HG03442 (cell line): ENCODE data around the gene SHANK1.
"Not testable (repeated sequence)": the region's sequence is repeated elsewhere in the genome, so short reads cannot be mapped to it uniquely, and the experiment has no call there.

Source experiments
- ATAC-seq: cut with Tn5 transposase; IDR thresholded peaks from one replicate; pipeline ENCODE4 v1.9.1; 2021; ENCODE audit warnings: mild to moderate bottlenecking, moderate library complexity; ENCODE audit not compliant: unreplicated experiment

SHANK1 gene

GRCh38 chr19:50719566-50719965 is at the start of gene SHANK1:
Gene SHANK1, minus strand, starts transcription at chr19:50719802. Its CDS starts 2,883 bp downstream, at chr19:50716919.
- ATAC-seq: no peak

- ATAC-seq: no peak
These were observed 48.7 kb upstream of the SHANK1 start for GRCh38 chr19:50768277-50768676.

GRCh38 chr19:50767263-50767662 is 47.7 kb upstream of the SHANK1 start:
- ATAC-seq: not testable (repeated sequence)

GRCh38 chr19:50766746-50767145 is 47.1 kb upstream of the SHANK1 start:
- ATAC-seq: not testable (repeated sequence)

- ATAC-seq: no peak
These were observed 44.8 kb upstream of the SHANK1 start for GRCh38 chr19:50764409-50764808.

GRCh38 chr19:50763521-50763920 is 43.9 kb upstream of the SHANK1 start:
- ATAC-seq: not testable (repeated sequence)

- ATAC-seq: not testable (repeated sequence)
These were observed 41.9 kb upstream of the SHANK1 start for GRCh38 chr19:50761501-50761900.

GRCh38 chr19:50759886-50760285 is 40.3 kb upstream of the SHANK1 start:
- no peak for ATAC-seq

GRCh38 chr19:50759076-50759475 is 39.5 kb upstream of the SHANK1 start:
- not testable (repeated sequence) for ATAC-seq

GRCh38 chr19:50757624-50758023 is 38.0 kb upstream of the SHANK1 start:
- ATAC-seq: not testable (repeated sequence)

- not testable (repeated sequence) for ATAC-seq
These were observed 36.6 kb upstream of the SHANK1 start for GRCh38 chr19:50756244-50756643.

- no peak for ATAC-seq
These were observed 34.3 kb upstream of the SHANK1 start for GRCh38 chr19:50753879-50754278.

- no peak for ATAC-seq
These were observed 30.4 kb upstream of the SHANK1 start for GRCh38 chr19:50750010-50750409.

- no peak for ATAC-seq
These were observed 29.9 kb upstream of the SHANK1 start for GRCh38 chr19:50749490-50749889.

GRCh38 chr19:50747141-50747540 is 27.5 kb upstream of the SHANK1 start:
- not testable (repeated sequence) for ATAC-seq

GRCh38 chr19:50745221-50745620 is 25.6 kb upstream of the SHANK1 start:
- no peak for ATAC-seq

GRCh38 chr19:50743537-50743936 is 23.9 kb upstream of the SHANK1 start:
- no peak for ATAC-seq

- no peak for ATAC-seq
These were observed 21.8 kb upstream of the SHANK1 start for GRCh38 chr19:50741179-50741933.

- no peak for ATAC-seq
These were observed 20.4 kb upstream of the SHANK1 start for GRCh38 chr19:50739914-50740426.

GRCh38 chr19:50739132-50739913 is 19.7 kb upstream of the SHANK1 start:
- no peak for ATAC-seq

- ATAC-seq: no peak
These were observed 16.7 kb upstream of the SHANK1 start for GRCh38 chr19:50736338-50736737.

GRCh38 chr19:50735869-50736268 is 16.3 kb upstream of the SHANK1 start:
- no peak for ATAC-seq
